ENCODE measurements around the gene CCDC80.

CCDC80 gene

GRCh38 chr3:112629425-112629824 is 11.5 kb downstream of the CCDC80 start:
- no peaks in the 10 kb centered on the region for H3K36me3 ChIP-seq (ENCODE audit: insufficient read depth, low read length)
- H3K4me1 ChIP-seq (ENCODE audit: insufficient read depth, low read length, poor library complexity, severe bottlenecking) = no peaks in the 10 kb centered on the region
- H3K4me2 ChIP-seq (ENCODE audit: low read depth, low read length, poor library complexity, severe bottlenecking) = no peak overlapping the region
- H3K27me3 ChIP-seq (ENCODE audit: insufficient read depth, low read length, poor library complexity, severe bottlenecking) = no peaks in the 10 kb centered on the region
- TF ChIP-seq CTCF (conservative IDR thresholded peaks at IDR 0.05; ENCODE audit: low read length) (no peak), EZH2phosphoT487 (IDR thresholded peaks at IDR 0.05; ENCODE audit: borderline replicate concordance) (no peak)
- no peaks in the 10 kb centered on the region for H3F3A ChIP-seq (ENCODE audit: low read depth)
- no peak overlapping the region for H2AFZ ChIP-seq (ENCODE audit: low read length)
- no peaks in the 10 kb centered on the region for H3K9me2 ChIP-seq (replicated peaks; ENCODE audit: low read depth, low read length)
- H3K79me2 ChIP-seq (ENCODE audit: insufficient read depth, low read length) = no peaks in the 10 kb centered on the region
- no peaks in the 10 kb centered on the region for H3K9me3 ChIP-seq (ENCODE audit: insufficient read depth, low read depth, low read length)
- no peak overlapping the region for H3K4me3 ChIP-seq (ENCODE audit: low read length, poor library complexity, severe bottlenecking)
- no peak overlapping the region for H3K9ac ChIP-seq (ENCODE audit: low read depth, low read length, poor library complexity, severe bottlenecking)
- no peaks in the 10 kb centered on the region for H4K20me1 ChIP-seq (ENCODE audit: insufficient read depth, low read length, poor library complexity, severe bottlenecking)

GRCh38 chr3:112627919-112628466 is 12.9 kb downstream of the CCDC80 start:
- no peak overlapping the region for H3K9ac ChIP-seq (ENCODE audit: low read depth, low read length, poor library complexity, severe bottlenecking)
- H3K79me2 ChIP-seq (ENCODE audit: insufficient read depth, low read length) = no peaks in the 10 kb centered on the region
- no peaks in the 10 kb centered on the region for H3K36me3 ChIP-seq (ENCODE audit: insufficient read depth, low read length)
- no peaks in the 10 kb centered on the region for H3K9me3 ChIP-seq (ENCODE audit: insufficient read depth, low read depth, low read length)
- H4K20me1 ChIP-seq (ENCODE audit: insufficient read depth, low read length, poor library complexity, severe bottlenecking) = no peaks in the 10 kb centered on the region
- TF ChIP-seq EZH2phosphoT487 (IDR thresholded peaks at IDR 0.05; ENCODE audit: borderline replicate concordance) (no peak), CTCF (conservative IDR thresholded peaks at IDR 0.05; ENCODE audit: low read length) (no peak)
- H3K27me3 ChIP-seq (ENCODE audit: insufficient read depth, low read length, poor library complexity, severe bottlenecking) = no peaks in the 10 kb centered on the region
- H3F3A ChIP-seq (ENCODE audit: low read depth) = no peaks in the 10 kb centered on the region
- H2AFZ ChIP-seq (ENCODE audit: low read length) = no peak overlapping the region
- H3K4me1 ChIP-seq (ENCODE audit: insufficient read depth, low read length, poor library complexity, severe bottlenecking) = no peaks in the 10 kb centered on the region
- H3K4me3 ChIP-seq (ENCODE audit: low read length, poor library complexity, severe bottlenecking) = no peak overlapping the region
- H3K9me2 ChIP-seq (replicated peaks; ENCODE audit: low read depth, low read length) = no peaks in the 10 kb centered on the region
- no peak overlapping the region for H3K4me2 ChIP-seq (ENCODE audit: low read depth, low read length, poor library complexity, severe bottlenecking)

- H3K9me2 ChIP-seq (replicated peaks; ENCODE audit: low read depth, low read length) = no peaks in the 10 kb centered on the region
- no peaks in the 10 kb centered on the region for H3F3A ChIP-seq (ENCODE audit: low read depth)
- no peaks in the 10 kb centered on the region for H3K4me1 ChIP-seq (ENCODE audit: insufficient read depth, low read length, poor library complexity, severe bottlenecking)
- no peaks in the 10 kb centered on the region for H4K20me1 ChIP-seq (ENCODE audit: insufficient read depth, low read length, poor library complexity, severe bottlenecking)
- no peak overlapping the region for H3K4me3 ChIP-seq (ENCODE audit: low read length, poor library complexity, severe bottlenecking)
- no peaks in the 10 kb centered on the region for H3K9me3 ChIP-seq (ENCODE audit: insufficient read depth, low read depth, low read length)
- no peaks in the 10 kb centered on the region for H3K36me3 ChIP-seq (ENCODE audit: insufficient read depth, low read length)
- no peaks in the 10 kb centered on the region for H3K27me3 ChIP-seq (ENCODE audit: insufficient read depth, low read length, poor library complexity, severe bottlenecking)
- H3K79me2 ChIP-seq (ENCODE audit: insufficient read depth, low read length) = no peaks in the 10 kb centered on the region
- no peak overlapping the region for H2AFZ ChIP-seq (ENCODE audit: low read length)
- TF ChIP-seq CTCF (conservative IDR thresholded peaks at IDR 0.05; ENCODE audit: low read length) (no peak), EZH2phosphoT487 (IDR thresholded peaks at IDR 0.05; ENCODE audit: borderline replicate concordance) (no peak)
- no peak overlapping the region for H3K9ac ChIP-seq (ENCODE audit: low read depth, low read length, poor library complexity, severe bottlenecking)
- no peak overlapping the region for H3K4me2 ChIP-seq (ENCODE audit: low read depth, low read length, poor library complexity, severe bottlenecking)
Measured at GRCh38 chr3:112627419-112627818, 13.5 kb downstream of the CCDC80 start.

Measured in Loucy (cell line).